Astrocyte (in vitro differentiated cells and primary cell): ENCODE measurements around the gene TIMM21.

ENCODE experiments used
- CTCF ChIP-seq: IDR thresholded peaks from 2 replicates; pipeline ENCODE4 v1.5.1; 2011; ENCODE audit warnings: low read depth, mild to moderate bottlenecking, inconsistent platforms, low read length, moderate library complexity; ENCODE audit not compliant: insufficient read depth
- EZH2 ChIP-seq: IDR thresholded peaks from 2 replicates; pipeline ENCODE4 v1.6.1; 2012; ENCODE audit warnings: mild to moderate bottlenecking, low read length, inconsistent platforms; ENCODE audit not compliant: insufficient read depth

- TF ChIP-seq CTCF (no peak), EZH2 (no peak)
Measured at GRCh38 chr18:74115046-74115445, 33.3 kb upstream of the TIMM21 start.
